ENCODE results near the gene PLAC8L1. TPM values are rescaled to one million over a fixed set of nuclear protein-coding genes. Genes with fewer than 3 reads are reported as not detected.
"Not testable (repeated sequence)": the region's sequence is repeated elsewhere in the genome, so short reads cannot be mapped to it uniquely, and the experiment has no call there.

The PLAC8L1 gene
- total RNA-seq: 0.24 TPM
- 1.5 TPM for polyA plus RNA-seq
- long read RNA-seq, donor 1: 0 reads
- long read RNA-seq, donor 2: 0 reads
- long read RNA-seq, donor 3: 0 reads
- long read RNA-seq, donor 4: 0 reads
- long read RNA-seq, donor 5: 0 reads
- long read RNA-seq, donor 6: 0 reads
- long read RNA-seq, donor 7: 0 reads
- long read RNA-seq, donor 8: 0 reads
- long read RNA-seq, donor 9: 0 reads
- long read RNA-seq, donor 10: 0 reads

GRCh38 chr5:146105477-146105876, at the start of gene PLAC8L1:
Gene PLAC8L1 (minus strand): TSS chr5:146105577. CDS start chr5:146104311, 1,266 bp downstream.
- Histone ChIP-seq H3K4me3 (ENCODE audit: low read length in 2 of 2) (no peak within 1 kb of the TSS), H3K9me3 (ENCODE audit: control insufficient read depth in 2 of 2, insufficient read depth in 1 of 2, low read length in 1 of 2) (no peaks in the 10 kb centered on the region), H3K36me3 (ENCODE audit: control insufficient read depth in 2 of 2, insufficient read depth in 2 of 2, low read length in 1 of 2) (peaks cover 0 to 3% of the 10 kb centered on the region in 2 donors), H3K4me1 (ENCODE audit: control insufficient read depth in 2 of 2, insufficient read depth in 2 of 2, low read length in 2 of 2) (no peaks in the 10 kb centered on the region), H3K27me3 (ENCODE audit: control insufficient read depth in 2 of 2, insufficient read depth in 1 of 2, low read length in 1 of 2) (no peaks in the 10 kb centered on the region), H3K27ac (ENCODE audit: low read depth in 1 of 2, low read length in 1 of 2) (no peak within 1 kb of the TSS)
- no peak for DNase-seq (ENCODE audit: low read depth in 6 of 9, low spot score in 9 of 9)
- 96% methylated on average over 2 of the region's 2 CpGs for WGBS

- Histone ChIP-seq H3K36me3 (ENCODE audit: control insufficient read depth in 2 of 2, insufficient read depth in 2 of 2, low read length in 1 of 2) (peaks cover 25 to 55% of the 10 kb centered on the region in 2 donors), H3K27ac (ENCODE audit: low read depth in 1 of 2, low read length in 1 of 2) (no peak overlapping the region), H3K4me3 (ENCODE audit: low read length in 2 of 2) (no peak overlapping the region), H3K9me3 (ENCODE audit: control insufficient read depth in 2 of 2, insufficient read depth in 1 of 2, low read length in 1 of 2) (no peaks in the 10 kb centered on the region), H3K27me3 (ENCODE audit: control insufficient read depth in 2 of 2, insufficient read depth in 1 of 2, low read length in 1 of 2) (no peaks in the 10 kb centered on the region), H3K4me1 (ENCODE audit: control insufficient read depth in 2 of 2, insufficient read depth in 2 of 2, low read length in 2 of 2) (no peaks in the 10 kb centered on the region)
- no peak for DNase-seq (ENCODE audit: low read depth in 6 of 9, low spot score in 9 of 9)
- WGBS: 80% methylated on average over 3 of the region's 3 CpGs
Measured at GRCh38 chr5:146151970-146152369, 46.6 kb upstream of the PLAC8L1 start.

GRCh38 chr5:146137967-146138403, 32.6 kb upstream of the PLAC8L1 start:
- Histone ChIP-seq H3K27ac (ENCODE audit: low read depth in 1 of 2, low read length in 1 of 2) (no peak overlapping the region), H3K36me3 (ENCODE audit: control insufficient read depth in 2 of 2, insufficient read depth in 2 of 2, low read length in 1 of 2) (peaks cover 25 to 59% of the 10 kb centered on the region in 2 donors)
- DNase-seq (ENCODE audit: low read depth in 6 of 9, low spot score in 9 of 9): no peak

GRCh38 chr5:146130440-146131045, 25.2 kb upstream of the PLAC8L1 start:
- Histone ChIP-seq H3K9me3 (ENCODE audit: control insufficient read depth in 2 of 2, insufficient read depth in 1 of 2, low read length in 1 of 2) (no peaks in the 10 kb centered on the region), H3K27me3 (ENCODE audit: control insufficient read depth in 2 of 2, insufficient read depth in 1 of 2, low read length in 1 of 2) (no peaks in the 10 kb centered on the region), H3K4me1 (ENCODE audit: control insufficient read depth in 2 of 2, insufficient read depth in 2 of 2, low read length in 2 of 2) (no peaks in the 10 kb centered on the region), H3K4me3 (ENCODE audit: low read length in 2 of 2) (no peak overlapping the region), H3K36me3 (ENCODE audit: control insufficient read depth in 2 of 2, insufficient read depth in 2 of 2, low read length in 1 of 2) (peaks cover 26 to 47% of the 10 kb centered on the region in 2 donors), H3K27ac (ENCODE audit: low read depth in 1 of 2, low read length in 1 of 2) (no peak overlapping the region)
- peak in 4 of 9 donors; percentile 1 to 35 (median 11) for DNase-seq (ENCODE audit: low read depth in 6 of 9, low spot score in 9 of 9)
- 84% methylated on average over 3 of the region's 3 CpGs for WGBS

More at GRCh38 chr5:146137967-146138403, 32.6 kb upstream of the PLAC8L1 start:
- no peaks in the 10 kb centered on the region for H3K4me1 ChIP-seq (ENCODE audit: control insufficient read depth in 2 of 2, insufficient read depth in 2 of 2, low read length in 2 of 2)
- H3K4me3 ChIP-seq (ENCODE audit: low read length in 2 of 2): no peak overlapping the region
- no peaks in the 10 kb centered on the region for H3K9me3 ChIP-seq (ENCODE audit: control insufficient read depth in 2 of 2, insufficient read depth in 1 of 2, low read length in 1 of 2)
- 98% methylated on average over 8 of the region's 8 CpGs for WGBS
- no peaks in the 10 kb centered on the region for H3K27me3 ChIP-seq (ENCODE audit: control insufficient read depth in 2 of 2, insufficient read depth in 1 of 2, low read length in 1 of 2)

GRCh38 chr5:146126068-146126467, 20.7 kb upstream of the PLAC8L1 start:
- Histone ChIP-seq H3K27ac (ENCODE audit: low read depth in 1 of 2, low read length in 1 of 2) (no peak overlapping the region), H3K4me1 (ENCODE audit: control insufficient read depth in 2 of 2, insufficient read depth in 2 of 2, low read length in 2 of 2) (no peaks in the 10 kb centered on the region), H3K36me3 (ENCODE audit: control insufficient read depth in 2 of 2, insufficient read depth in 2 of 2, low read length in 1 of 2) (peaks cover 19 to 46% of the 10 kb centered on the region in 2 donors), H3K4me3 (ENCODE audit: low read length in 2 of 2) (no peak overlapping the region), H3K9me3 (ENCODE audit: control insufficient read depth in 2 of 2, insufficient read depth in 1 of 2, low read length in 1 of 2) (no peaks in the 10 kb centered on the region), H3K27me3 (ENCODE audit: control insufficient read depth in 2 of 2, insufficient read depth in 1 of 2, low read length in 1 of 2) (no peaks in the 10 kb centered on the region)
- DNase-seq (ENCODE audit: low read depth in 6 of 9, low spot score in 9 of 9): no peak

GRCh38 chr5:146124580-146124979, 19.2 kb upstream of the PLAC8L1 start:
- H3K9me3 ChIP-seq (ENCODE audit: control insufficient read depth in 2 of 2, insufficient read depth in 1 of 2, low read length in 1 of 2): no peaks in the 10 kb centered on the region
- H3K4me3 ChIP-seq (ENCODE audit: low read length in 2 of 2): no peak overlapping the region
- H3K4me1 ChIP-seq (ENCODE audit: control insufficient read depth in 2 of 2, insufficient read depth in 2 of 2, low read length in 2 of 2): no peaks in the 10 kb centered on the region
- no peaks in the 10 kb centered on the region for H3K27me3 ChIP-seq (ENCODE audit: control insufficient read depth in 2 of 2, insufficient read depth in 1 of 2, low read length in 1 of 2)
- WGBS: 96% methylated on average over 2 of the region's 2 CpGs
- DNase-seq (ENCODE audit: low read depth in 6 of 9, low spot score in 9 of 9): no peak
- H3K27ac ChIP-seq (ENCODE audit: low read depth in 1 of 2, low read length in 1 of 2): no peak overlapping the region
- peaks cover 17 to 58% of the 10 kb centered on the region in 2 donors for H3K36me3 ChIP-seq (ENCODE audit: control insufficient read depth in 2 of 2, insufficient read depth in 2 of 2, low read length in 1 of 2)

- peaks cover 10 to 58% of the 10 kb centered on the region in 2 donors for H3K36me3 ChIP-seq (ENCODE audit: control insufficient read depth in 2 of 2, insufficient read depth in 2 of 2, low read length in 1 of 2)
- not testable (repeated sequence) for DNase-seq (ENCODE audit: low read depth in 6 of 9, low spot score in 9 of 9); H3K27me3 ChIP-seq (ENCODE audit: control insufficient read depth in 2 of 2, insufficient read depth in 1 of 2, low read length in 1 of 2); H3K4me1 ChIP-seq (ENCODE audit: control insufficient read depth in 2 of 2, insufficient read depth in 2 of 2, low read length in 2 of 2); H3K27ac ChIP-seq (ENCODE audit: low read depth in 1 of 2, low read length in 1 of 2); H3K9me3 ChIP-seq (ENCODE audit: control insufficient read depth in 2 of 2, insufficient read depth in 1 of 2, low read length in 1 of 2); H3K4me3 ChIP-seq (ENCODE audit: low read length in 2 of 2)
- 100% methylated on average over 1 of the region's 1 CpG for WGBS
Measured at GRCh38 chr5:146121451-146121850, 16.1 kb upstream of the PLAC8L1 start.

- Histone ChIP-seq H3K27me3 (ENCODE audit: control insufficient read depth in 2 of 2, insufficient read depth in 1 of 2, low read length in 1 of 2) (no peaks in the 10 kb centered on the region), H3K4me1 (ENCODE audit: control insufficient read depth in 2 of 2, insufficient read depth in 2 of 2, low read length in 2 of 2) (no peaks in the 10 kb centered on the region), H3K36me3 (ENCODE audit: control insufficient read depth in 2 of 2, insufficient read depth in 2 of 2, low read length in 1 of 2) (peaks cover 8 to 54% of the 10 kb centered on the region in 2 donors), H3K27ac (ENCODE audit: low read depth in 1 of 2, low read length in 1 of 2) (no peak overlapping the region), H3K4me3 (ENCODE audit: low read length in 2 of 2) (no peak overlapping the region), H3K9me3 (ENCODE audit: control insufficient read depth in 2 of 2, insufficient read depth in 1 of 2, low read length in 1 of 2) (no peaks in the 10 kb centered on the region)
- DNase-seq (ENCODE audit: low read depth in 6 of 9, low spot score in 9 of 9): no peak
Measured at GRCh38 chr5:146118322-146118721, 12.9 kb upstream of the PLAC8L1 start.

- DNase-seq (ENCODE audit: low read depth in 6 of 9, low spot score in 9 of 9); H3K4me3 ChIP-seq (ENCODE audit: low read length in 2 of 2); H3K27ac ChIP-seq (ENCODE audit: low read depth in 1 of 2, low read length in 1 of 2); H3K4me1 ChIP-seq (ENCODE audit: control insufficient read depth in 2 of 2, insufficient read depth in 2 of 2, low read length in 2 of 2); H3K9me3 ChIP-seq (ENCODE audit: control insufficient read depth in 2 of 2, insufficient read depth in 1 of 2, low read length in 1 of 2); H3K27me3 ChIP-seq (ENCODE audit: control insufficient read depth in 2 of 2, insufficient read depth in 1 of 2, low read length in 1 of 2): not testable (repeated sequence)
- peaks cover 8 to 50% of the 10 kb centered on the region in 2 donors for H3K36me3 ChIP-seq (ENCODE audit: control insufficient read depth in 2 of 2, insufficient read depth in 2 of 2, low read length in 1 of 2)
- WGBS: over 99% methylated on average over 2 of the region's 2 CpGs
Measured at GRCh38 chr5:146117216-146117615, 11.8 kb upstream of the PLAC8L1 start.

Measured in thymus (tissue), 14 donors.